ENCODE measurements around the gene VPS26B. TPM values are rescaled to one million over a fixed set of nuclear protein-coding genes. Genes with fewer than 3 reads are reported as not detected.
"Not testable (repeated sequence)": the region's sequence is repeated elsewhere in the genome, so short reads cannot be mapped to it uniquely, and the experiment has no call there.

Gene VPS26B
- total RNA-seq, result 10 to 100 TPM; 60.4 to 63.9 TPM

DNA sequence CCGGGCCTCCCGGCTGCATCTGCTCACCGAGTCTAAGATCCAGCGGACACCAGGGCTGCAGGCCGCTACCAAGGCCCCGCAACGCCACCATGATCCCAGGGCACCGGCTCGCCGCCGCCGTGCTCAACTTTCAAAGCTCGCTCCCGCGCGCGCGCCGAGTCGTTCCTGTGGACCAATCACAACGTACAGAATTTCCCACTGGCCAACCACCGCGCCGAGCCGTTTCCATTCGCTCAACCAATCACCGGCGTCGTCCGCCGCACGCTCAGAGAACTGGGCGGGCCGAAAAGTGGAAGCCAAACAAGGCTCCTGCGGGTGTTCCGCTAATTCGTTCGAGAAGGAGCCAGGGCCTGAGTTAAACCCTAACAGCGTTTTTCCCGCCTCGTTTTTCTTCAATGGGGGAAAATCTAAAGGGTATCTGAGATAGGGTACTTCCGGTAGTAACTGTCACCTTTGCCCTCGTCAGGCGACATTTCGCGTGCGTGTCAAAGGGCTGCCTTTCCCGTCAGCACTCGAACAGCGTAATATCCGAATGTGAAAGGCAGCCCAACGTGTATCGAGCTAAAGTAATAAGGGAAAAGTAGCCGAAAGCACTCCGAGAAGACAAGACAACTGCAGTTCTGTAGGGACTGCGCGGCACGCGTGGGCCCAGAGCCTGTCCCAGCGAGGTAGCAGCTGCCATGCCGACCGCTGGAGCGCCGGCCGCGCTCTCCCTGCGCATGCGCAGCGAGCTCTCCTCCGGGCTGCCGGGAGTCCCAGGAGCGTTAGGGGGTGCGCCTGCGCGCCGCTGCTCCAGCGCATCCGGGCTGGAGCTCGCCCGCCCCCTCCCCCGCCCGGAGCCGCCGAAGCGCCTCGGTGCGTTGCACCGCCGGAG is at the start of gene VPS26B, which contains the start of gene NCAPD3:
VPS26B (plus strand) TSS at position 836 of the 874 bp plus-strand sequence. CDS start 452 bp downstream, outside the sequence.
NCAPD3 (minus strand) TSS at position 132 of the 874 bp plus-strand sequence; CDS start at position 91, 41 bp downstream.
- CTCF ChIA-PET, result interaction anchor here (0.7 to 4.2 kb wide), 12 partner anchors 9 to 50 kb away, joined by 3 to 35 read pairs (median 5); partner anchors contain the start of genes ACAD8, GLB1L3 and THYN1
- H3K9me3 Mint-ChIP-seq, result no peaks in the 10 kb centered on the region
- H3K27me3 Mint-ChIP-seq, result no peaks in the 10 kb centered on the region
- H3K4me1 Mint-ChIP-seq, result peaks cover 71% of the 10 kb centered on the region
- POLR2A ChIA-PET, result interaction anchor here (0.7 to 6.1 kb wide), 24 partner anchors 8 to 359 kb away, joined by 3 to 116 read pairs (median 6); partner anchors contain the start of genes ACAD8, GLB1L2, GLB1L3 and THYN1
- H3K27ac Mint-ChIP-seq, result peak within 1 kb of the TSS; percentile 97
- peak within 1 kb of the TSS; percentile 95 for H3K4me3 Mint-ChIP-seq
- peak; percentile 97 for DNase-seq
- H3K36me3 Mint-ChIP-seq (ENCODE audit: low read depth), result peaks cover 49% of the 10 kb centered on the region

DNA sequence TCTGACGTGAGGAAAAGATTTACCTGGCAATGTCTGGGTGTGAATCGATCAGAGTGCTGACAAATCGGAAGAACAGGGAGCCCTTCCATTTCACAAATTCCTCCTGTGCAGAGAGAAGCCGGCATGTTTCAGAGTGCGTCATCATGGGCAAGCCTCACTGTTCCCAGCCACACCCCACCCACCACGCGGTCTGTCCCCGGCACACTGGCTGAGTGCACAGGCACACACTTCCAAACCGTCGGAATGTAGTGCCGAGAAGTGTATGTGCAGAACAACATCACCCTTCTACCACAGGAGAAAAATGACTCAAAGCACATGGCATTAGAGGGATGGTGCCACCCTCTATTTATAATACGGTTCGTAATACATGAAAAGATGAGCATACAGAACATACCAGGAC is 48.2 kb upstream of the VPS26B start:
- no peaks in the 10 kb centered on the region for H3K27me3 Mint-ChIP-seq
- no peaks in the 10 kb centered on the region for H3K9me3 Mint-ChIP-seq
- H3K4me3 Mint-ChIP-seq, result no peak overlapping the region
- H3K27ac Mint-ChIP-seq, result no peak overlapping the region
- peaks cover 73% of the 10 kb centered on the region for H3K36me3 Mint-ChIP-seq (ENCODE audit: low read depth)
- POLR2A ChIA-PET, result no interaction called here
- no peak for DNase-seq
- no peaks in the 10 kb centered on the region for H3K4me1 Mint-ChIP-seq
- CTCF ChIA-PET, result no interaction called here

DNA sequence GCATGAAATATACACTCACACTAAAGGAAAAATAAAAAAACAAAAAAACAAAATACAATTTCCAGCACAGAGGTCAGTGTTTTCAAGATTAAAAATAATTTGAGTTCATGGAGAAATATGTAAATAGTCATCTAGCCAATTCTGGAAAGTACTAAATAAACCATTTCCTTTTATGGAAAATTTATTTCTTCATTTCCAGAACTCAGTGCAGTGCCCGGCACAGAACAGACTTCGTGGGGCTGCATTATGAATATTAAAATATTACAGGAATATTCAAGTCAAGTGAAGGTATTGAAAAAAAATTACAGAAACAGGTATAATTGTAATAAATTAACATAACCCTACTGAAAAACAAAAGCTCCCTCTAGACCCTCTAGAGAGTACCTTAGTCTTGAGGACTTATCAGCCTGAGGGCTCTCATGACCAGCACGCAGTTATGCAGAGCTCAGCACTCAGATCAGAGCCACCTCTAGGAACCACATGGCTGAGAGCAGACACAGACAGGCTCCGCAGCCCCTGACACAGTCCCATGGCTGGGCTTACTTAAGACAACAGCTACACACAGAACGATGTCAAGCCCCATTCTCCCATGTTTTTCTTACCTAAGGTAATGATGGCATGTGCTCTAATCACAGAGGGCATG is 46.3 kb upstream of the VPS26B start:
- Mint-ChIP-seq H3K9me3 (no peaks in the 10 kb centered on the region), H3K27ac (no peak overlapping the region), H3K4me1 (no peaks in the 10 kb centered on the region), H3K4me3 (no peak overlapping the region), H3K36me3 (ENCODE audit: low read depth) (peaks cover 66% of the 10 kb centered on the region), H3K27me3 (no peaks in the 10 kb centered on the region)
- POLR2A ChIA-PET, result interaction anchor here (1.2 kb wide), 1 partner anchor 115 kb away, joined by 3 read pairs; no protein-coding TSS in a partner anchor
- no peak for DNase-seq
- CTCF ChIA-PET, result interaction anchor here (0.9 kb wide), 1 partner anchor 45 kb away, joined by 3 read pairs; the partner anchor contains the start of gene NCAPD3

DNA sequence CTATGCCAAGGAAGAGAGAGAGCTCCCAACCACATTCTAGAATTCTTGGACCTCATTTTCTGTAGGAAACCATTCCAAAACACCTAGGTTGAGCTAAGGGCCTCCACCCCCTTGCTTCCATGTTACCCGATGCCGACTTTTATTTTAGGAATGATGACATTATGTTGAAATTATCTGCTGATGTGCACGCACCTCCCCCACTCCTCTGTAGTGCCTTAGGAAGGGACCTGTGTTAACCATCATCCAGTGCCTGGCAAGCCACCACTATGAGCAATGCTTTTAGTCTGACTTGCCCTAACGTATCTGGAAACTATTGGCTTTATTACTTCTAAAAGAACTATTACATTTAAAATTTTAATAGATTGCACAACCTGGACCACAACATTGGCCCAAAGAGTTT is 42.8 kb upstream of the VPS26B start:
- no peaks in the 10 kb centered on the region for H3K9me3 Mint-ChIP-seq
- DNase-seq, result no peak
- no peak overlapping the region for H3K4me3 Mint-ChIP-seq
- no peaks in the 10 kb centered on the region for H3K4me1 Mint-ChIP-seq
- no peak overlapping the region for H3K27ac Mint-ChIP-seq
- ChIA-PET CTCF (interaction anchor here (1.2 kb wide), 1 partner anchor 25 kb away, joined by 3 read pairs; no protein-coding TSS in a partner anchor), POLR2A (no interaction called here)
- no peaks in the 10 kb centered on the region for H3K27me3 Mint-ChIP-seq
- peaks cover 58% of the 10 kb centered on the region for H3K36me3 Mint-ChIP-seq (ENCODE audit: low read depth)

DNA sequence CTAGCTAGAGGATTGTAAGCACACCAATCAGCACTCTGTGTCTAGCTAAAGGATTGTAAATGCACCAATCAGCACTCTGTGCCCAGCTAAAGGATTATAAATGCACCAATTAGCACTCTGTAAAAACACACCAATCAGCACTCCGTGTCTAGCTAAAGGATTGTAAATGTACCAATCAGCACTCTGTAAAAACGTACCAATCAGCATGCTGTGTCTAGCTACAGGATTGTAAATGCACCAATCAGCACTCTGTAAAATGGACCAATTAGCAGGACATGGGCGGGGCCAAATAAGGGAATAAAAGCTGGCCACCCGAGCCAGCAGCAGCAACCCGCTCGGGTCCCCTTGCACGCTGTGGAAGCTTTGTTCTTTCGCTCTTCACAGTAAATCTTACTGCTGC is 36.4 kb upstream of the VPS26B start:
- H3K27ac Mint-ChIP-seq, H3K4me3 Mint-ChIP-seq, DNase-seq, H3K27me3 Mint-ChIP-seq, H3K4me1 Mint-ChIP-seq, H3K9me3 Mint-ChIP-seq: not testable (repeated sequence)
- H3K36me3 Mint-ChIP-seq (ENCODE audit: low read depth), result peaks cover 85% of the 10 kb centered on the region
- ChIA-PET CTCF (interaction anchor here (1.2 kb wide), 1 partner anchor 19 kb away, joined by 4 read pairs; no protein-coding TSS in a partner anchor), POLR2A (interaction anchor here (1.0 to 3.2 kb wide), 4 partner anchors 9 to 37 kb away, joined by 3 to 10 read pairs (median 4); partner anchors contain the start of genes NCAPD3 and VPS26B)

DNA sequence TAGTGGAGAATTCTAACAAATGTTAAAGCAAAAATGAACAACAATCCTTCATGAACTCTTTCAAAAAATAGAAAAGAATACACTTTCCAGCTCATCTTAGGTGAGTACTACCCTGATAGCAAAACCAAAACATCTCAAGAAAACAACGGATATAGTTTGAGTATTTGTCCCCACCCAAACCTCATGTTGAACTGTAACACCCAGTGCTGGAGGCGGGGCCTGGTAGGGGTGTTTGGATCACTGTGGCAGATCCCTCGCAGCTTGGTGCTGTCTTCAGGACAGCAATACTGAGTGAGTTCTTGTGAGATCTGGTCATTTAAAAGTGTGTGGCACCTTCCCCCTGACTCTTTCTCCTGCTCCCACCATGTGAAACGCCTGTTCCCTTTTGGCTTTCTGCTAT is 27.7 kb upstream of the VPS26B start:
- Mint-ChIP-seq H3K27me3 (no peaks in the 10 kb centered on the region), H3K27ac (peak overlapping the region; percentile 85), H3K4me3 (peak overlapping the region; percentile 42), H3K9me3 (no peaks in the 10 kb centered on the region), H3K4me1 (peaks cover 16% of the 10 kb centered on the region), H3K36me3 (ENCODE audit: low read depth) (peaks cover 83% of the 10 kb centered on the region)
- DNase-seq, result peak; percentile 46
- ChIA-PET POLR2A (interaction anchor here (0.7 to 3.2 kb wide), 4 partner anchors 9 to 71 kb away, joined by 3 to 14 read pairs (median 4); partner anchors contain the start of genes NCAPD3 and VPS26B), CTCF (interaction anchor here (1.4 to 1.5 kb wide), 2 partner anchors 10 to 28 kb away, joined by 3 to 5 read pairs; partner anchors contain the start of genes NCAPD3 and VPS26B)

DNA sequence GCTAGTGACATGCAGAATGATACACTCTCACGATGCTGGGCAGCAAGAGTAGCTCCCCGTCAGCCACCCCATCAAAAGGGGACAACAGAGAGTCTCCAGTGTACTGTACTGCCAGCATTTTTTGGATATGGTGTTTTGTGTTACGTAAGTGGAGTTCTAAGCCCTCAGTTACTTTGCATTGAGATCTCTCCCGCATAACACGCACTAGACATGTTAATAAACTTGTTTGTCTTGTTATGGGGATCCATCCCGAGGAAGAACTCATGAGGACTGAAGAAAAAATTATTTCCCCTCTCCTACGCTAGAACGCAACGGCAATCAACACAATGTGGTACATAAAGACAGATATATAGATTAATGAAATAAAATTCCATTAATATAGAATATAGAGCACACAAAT is 24.9 kb upstream of the VPS26B start:
- peaks cover 84% of the 10 kb centered on the region for H3K36me3 Mint-ChIP-seq (ENCODE audit: low read depth)
- peaks cover 16% of the 10 kb centered on the region for H3K4me1 Mint-ChIP-seq
- CTCF ChIA-PET, result interaction anchor here (1.1 kb wide), 1 partner anchor 10 kb away, joined by 3 read pairs; no protein-coding TSS in a partner anchor
- POLR2A ChIA-PET, result interaction anchor here (0.6 kb wide), 1 partner anchor 13 kb away, joined by 4 read pairs; no protein-coding TSS in a partner anchor
- no peak for DNase-seq
- no peak overlapping the region for H3K4me3 Mint-ChIP-seq
- no peaks in the 10 kb centered on the region for H3K9me3 Mint-ChIP-seq
- no peak overlapping the region for H3K27ac Mint-ChIP-seq
- no peaks in the 10 kb centered on the region for H3K27me3 Mint-ChIP-seq

DNA sequence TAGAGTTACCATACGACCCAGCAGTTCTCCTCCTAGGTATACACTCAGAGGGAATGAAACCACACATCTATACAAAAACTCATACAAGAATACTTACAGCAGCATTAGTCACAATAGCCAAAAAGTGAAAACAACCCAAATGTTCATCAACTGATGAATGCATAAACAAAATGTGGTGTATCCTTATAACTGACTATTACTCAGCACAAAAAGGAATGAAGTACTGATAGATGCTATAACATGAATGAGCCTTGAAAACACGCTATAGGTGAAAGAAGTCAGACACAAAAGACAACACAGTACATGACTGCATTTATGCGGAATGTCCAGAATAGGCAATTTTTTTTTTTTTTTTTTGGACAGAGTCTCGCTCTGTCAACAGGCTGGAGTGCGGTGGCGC is 23.8 kb upstream of the VPS26B start:
- DNase-seq, result no peak
- ChIA-PET POLR2A (no interaction called here), CTCF (interaction anchor here (1.1 kb wide), 1 partner anchor 11 kb away, joined by 3 read pairs; no protein-coding TSS in a partner anchor)
- H3K4me3 Mint-ChIP-seq, result no peak overlapping the region
- H3K27me3 Mint-ChIP-seq, result no peaks in the 10 kb centered on the region
- no peaks in the 10 kb centered on the region for H3K9me3 Mint-ChIP-seq
- H3K4me1 Mint-ChIP-seq, result peaks cover 16% of the 10 kb centered on the region
- H3K36me3 Mint-ChIP-seq (ENCODE audit: low read depth), result peaks cover 86% of the 10 kb centered on the region
- no peak overlapping the region for H3K27ac Mint-ChIP-seq

DNA sequence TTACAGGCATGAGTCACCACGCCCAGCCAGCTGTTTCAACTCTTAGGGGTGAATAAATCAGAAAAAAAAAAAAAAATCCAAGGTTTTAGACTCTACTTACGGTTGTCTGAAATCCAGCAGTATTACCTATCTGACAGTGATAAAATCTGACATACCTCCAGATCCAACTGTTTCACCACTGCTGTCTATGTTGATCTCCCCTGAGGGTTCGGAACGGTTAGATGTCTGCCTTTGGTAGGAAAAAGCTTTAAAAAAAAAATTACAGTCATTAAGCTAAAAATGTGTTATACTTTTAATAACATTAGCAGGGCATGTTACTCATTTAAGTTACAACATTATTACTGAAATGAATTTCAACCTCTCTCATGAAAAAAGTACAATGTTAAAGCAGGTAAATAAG is 21.8 kb upstream of the VPS26B start:
- H3K27me3 Mint-ChIP-seq, result no peaks in the 10 kb centered on the region
- no peak overlapping the region for H3K4me3 Mint-ChIP-seq

DNA sequence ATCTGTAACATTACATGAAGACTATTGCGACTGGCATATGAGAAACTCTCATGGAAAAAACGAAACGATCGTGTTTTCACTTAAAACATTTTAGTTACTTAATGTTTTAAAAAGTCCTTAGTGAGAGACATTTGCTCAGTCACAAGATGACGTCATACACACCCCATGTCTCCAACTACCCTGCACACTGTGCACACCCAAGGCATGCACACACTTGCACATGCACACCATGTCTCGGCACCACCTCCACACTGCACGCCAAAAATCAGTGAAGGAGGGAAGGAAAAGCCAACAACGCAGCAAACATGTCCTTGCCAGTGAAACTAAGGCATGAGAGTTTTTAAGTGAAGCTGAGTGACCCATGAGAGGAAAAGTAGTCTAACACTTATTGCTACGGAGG is 18.7 kb upstream of the VPS26B start:
- Mint-ChIP-seq H3K27me3 (no peaks in the 10 kb centered on the region), H3K36me3 (ENCODE audit: low read depth) (peaks cover 85% of the 10 kb centered on the region), H3K27ac (no peak overlapping the region), H3K4me1 (no peaks in the 10 kb centered on the region), H3K9me3 (no peaks in the 10 kb centered on the region), H3K4me3 (no peak overlapping the region)
- ChIA-PET POLR2A (interaction anchor here (1.8 to 5.0 kb wide), 2 partner anchors 10 to 19 kb away, joined by 4 to 32 read pairs; partner anchors contain the start of genes NCAPD3 and VPS26B), CTCF (no interaction called here)
- DNase-seq, result no peak

More for the DNA sequence above, 21.8 kb upstream of the VPS26B start:
- Mint-ChIP-seq H3K9me3 (no peaks in the 10 kb centered on the region), H3K4me1 (peaks cover 6% of the 10 kb centered on the region), H3K27ac (no peak overlapping the region), H3K36me3 (ENCODE audit: low read depth) (peaks cover 87% of the 10 kb centered on the region)
- DNase-seq, result no peak
- ChIA-PET CTCF (interaction anchor here (1.0 kb wide), 1 partner anchor 42 kb away, joined by 3 read pairs; no protein-coding TSS in a partner anchor), POLR2A (interaction anchor here (0.6 to 1.9 kb wide), 2 partner anchors 15 to 49 kb away, joined by 3 to 4 read pairs; no protein-coding TSS in a partner anchor)

DNA sequence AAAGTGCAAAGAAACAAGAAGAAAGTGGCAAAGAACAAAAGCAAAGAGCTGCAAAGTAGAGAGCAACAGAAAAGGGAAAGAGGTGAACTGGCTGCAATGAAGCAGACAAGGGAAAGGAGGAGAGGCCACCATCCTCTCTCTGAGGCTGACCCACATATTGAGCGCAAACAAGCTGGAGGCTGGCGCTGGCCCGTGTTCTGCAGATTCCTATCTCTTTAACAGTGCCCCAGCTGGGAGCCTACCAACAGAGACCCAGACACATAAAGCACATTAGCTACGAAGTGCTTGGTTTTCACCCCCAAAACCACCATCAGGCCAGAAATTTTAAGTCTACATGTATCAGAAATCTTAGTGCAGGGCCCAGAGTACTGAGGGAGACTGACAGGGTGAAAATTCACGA is 18.3 kb upstream of the VPS26B start:
- H3K4me1 Mint-ChIP-seq, result no peaks in the 10 kb centered on the region
- H3K4me3 Mint-ChIP-seq, result no peak overlapping the region
- no peak overlapping the region for H3K27ac Mint-ChIP-seq
- POLR2A ChIA-PET, result interaction anchor here (0.7 to 5.0 kb wide), 3 partner anchors 10 to 70 kb away, joined by 3 to 32 read pairs (median 4); partner anchors contain the start of genes GLB1L3, NCAPD3 and VPS26B
- no peaks in the 10 kb centered on the region for H3K27me3 Mint-ChIP-seq
- peaks cover 84% of the 10 kb centered on the region for H3K36me3 Mint-ChIP-seq (ENCODE audit: low read depth)
- DNase-seq, result no peak
- CTCF ChIA-PET, result no interaction called here
- H3K9me3 Mint-ChIP-seq, result no peaks in the 10 kb centered on the region

DNA sequence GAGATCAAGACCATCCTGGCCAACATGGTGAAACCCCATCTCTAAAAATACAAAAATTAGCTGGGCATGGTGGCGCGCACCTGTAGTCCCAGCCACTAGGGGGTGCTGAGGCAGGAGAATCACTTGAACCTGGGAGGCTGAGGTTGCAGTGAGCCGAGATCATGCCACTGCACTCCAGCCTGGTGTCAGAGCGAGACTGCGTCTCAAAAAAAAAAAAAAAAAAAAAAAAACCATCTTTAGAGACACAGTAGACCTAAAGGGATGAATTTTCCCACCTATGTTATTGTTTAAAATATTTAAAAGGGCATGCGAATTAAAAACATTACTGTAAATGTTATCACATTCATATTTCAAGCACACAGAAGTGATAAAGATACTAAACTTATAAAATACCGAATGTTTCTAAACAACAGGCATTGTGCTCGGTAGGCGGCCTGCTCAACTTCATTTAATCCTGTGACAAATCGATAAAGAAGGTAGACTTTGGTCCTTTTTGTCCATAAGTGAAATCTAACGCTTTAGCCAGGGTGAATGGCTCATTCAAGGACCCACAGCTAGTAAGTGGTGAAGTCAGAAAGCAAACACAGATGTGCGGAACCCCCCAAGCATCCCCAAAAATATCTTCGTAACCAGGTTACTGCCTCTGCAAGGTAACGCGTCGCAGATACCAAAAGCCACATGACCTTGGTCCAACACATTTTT is 16.8 kb upstream of the VPS26B start:
- no peak overlapping the region for H3K4me3 Mint-ChIP-seq
- no peaks in the 10 kb centered on the region for H3K9me3 Mint-ChIP-seq
- CTCF ChIA-PET, result interaction anchor here (0.6 to 2.7 kb wide), 27 partner anchors 9 to 173 kb away, joined by 3 to 35 read pairs (median 5); partner anchors contain the start of genes ACAD8, GLB1L3, NCAPD3 and THYN1
- POLR2A ChIA-PET, result interaction anchor here (0.9 to 5.0 kb wide), 3 partner anchors 17 to 68 kb away, joined by 4 to 32 read pairs (median 5); partner anchors contain the start of genes GLB1L3, NCAPD3 and VPS26B
- DNase-seq, result peak; percentile 74
- peaks cover 82% of the 10 kb centered on the region for H3K36me3 Mint-ChIP-seq (ENCODE audit: low read depth)
- peaks cover 6% of the 10 kb centered on the region for H3K4me1 Mint-ChIP-seq
- H3K27ac Mint-ChIP-seq, result no peak overlapping the region
- H3K27me3 Mint-ChIP-seq, result no peaks in the 10 kb centered on the region

Measured in activated CD4-positive, alpha-beta memory T cell treated with anti-CD3 and anti-CD28 coated beads, Interleukin-2, amount 10 ng/mL, durations not matched to agents 7 days and 5 days (primary cell).